Neural cell (in vitro differentiated cells): ENCODE data around the gene BCHE.

ENCODE experiments used
- CTCF ChIP-seq: fragments of 450-650 bp; IDR thresholded peaks from 2 replicates; pipeline ENCODE4 v1.5.1; 2014; ENCODE audit warnings: antibody characterized with exemption, mild to moderate bottlenecking, moderate library complexity; ENCODE audit not compliant: poor library complexity, severe bottlenecking
- EP300 ChIP-seq: fragments of 450-650 bp; conservative IDR thresholded peaks from 2 replicates; pipeline ENCODE4 v1.6.1; 2014; ENCODE audit warnings: antibody characterized with exemption, mild to moderate bottlenecking, moderate library complexity; ENCODE audit not compliant: poor library complexity, severe bottlenecking
- EZH2 ChIP-seq: fragments of 200-600, 300-800 bp; shearing (Covaris generic), sonication (generic); IDR thresholded peaks from 2 replicates; pipeline ENCODE4 v1.6.1; 2014; ENCODE audit warnings: antibody characterized with exemption, low read length, borderline replicate concordance, mild to moderate bottlenecking; ENCODE audit not compliant: insufficient read depth, poor library complexity, severe bottlenecking
- MXI1 ChIP-seq: fragments of 450-650 bp; conservative IDR thresholded peaks from 2 replicates; pipeline ENCODE4 v1.6.1; 2014; ENCODE audit warnings: antibody characterized with exemption, mild to moderate bottlenecking; ENCODE audit not compliant: poor library complexity, severe bottlenecking
- POLR2AphosphoS5 ChIP-seq: IDR thresholded peaks from 2 replicates; pipeline ENCODE4 v1.6.1; 2012
- RAD21 ChIP-seq: fragments of 450-650 bp; conservative IDR thresholded peaks from 2 replicates; pipeline ENCODE4 v1.6.1; 2014; ENCODE audit warnings: antibody characterized with exemption, mild to moderate bottlenecking, moderate library complexity
- REST ChIP-seq: IDR thresholded peaks from 2 replicates; pipeline ENCODE4 v1.6.1; 2012; ENCODE audit warnings: borderline replicate concordance
- SMC3 ChIP-seq: fragments of 450-650 bp; conservative IDR thresholded peaks from 2 replicates; pipeline ENCODE4 v1.6.1; 2014; ENCODE audit warnings: antibody characterized with exemption, mild to moderate bottlenecking, moderate library complexity; ENCODE audit not compliant: poor library complexity
- TAF1 ChIP-seq: IDR thresholded peaks from 2 replicates; pipeline ENCODE4 v1.6.1; 2012; ENCODE audit warnings: low read depth

GRCh38 chr3:165874663-165875489, 37.7 kb upstream of the BCHE start:
- TF ChIP-seq CTCF (no peak), MXI1 (no peak), REST (no peak), POLR2AphosphoS5 (no peak), EZH2 (no peak), TAF1 (no peak), EP300 (no peak), SMC3 (no peak), RAD21 (no peak)
